CD14-positive monocyte (primary cell): ENCODE results near the gene ULBP3. TPM values are rescaled to one million over a fixed set of nuclear protein-coding genes. Genes with fewer than 3 reads are reported as not detected.

Experiments
- DNase-seq, 3 donors: peaks; one replicate each; pipeline ENCODE4 v3.0.0-alpha.2; 2011 to 2022
- H2AFZ ChIP-seq: 2 replicates; pipeline ENCODE4 v1.6.0; 2012; ENCODE audit warnings: mild to moderate bottlenecking, low read depth, low read length, inconsistent platforms; ENCODE audit not compliant: insufficient read depth, poor library complexity, severe bottlenecking
- H3K27ac ChIP-seq, 2 donors: 1 replicate in 1 of 2; 2 replicates in 1 of 2; pipeline ENCODE4 v1.5.1; 2012 to 2013; ENCODE audit warnings: low read length in 2 of 2, control low read depth in 1 of 2, inconsistent platforms in 1 of 2, low read depth in 1 of 2, mild to moderate bottlenecking in 1 of 2
- H3K27me3 ChIP-seq, 2 donors: one replicate each; pipeline versions ENCODE4 v1.6.0 to v1.6.1; 2011 to 2013; ENCODE audit warnings: low read length in 2 of 2; ENCODE audit not compliant: control insufficient read depth in 2 of 2, insufficient read depth in 2 of 2
- H3K36me3 ChIP-seq, 2 donors: replicated peaks in 1 of 2; 1 replicate in 1 of 2; 2 replicates in 1 of 2; pipeline versions ENCODE4 v1.5.1 to v1.6.1; 2012 to 2013; ENCODE audit warnings: low read length in 2 of 2, control low read depth in 1 of 2, inconsistent platforms in 1 of 2, mild to moderate bottlenecking in 1 of 2; ENCODE audit not compliant: insufficient read depth in 2 of 2, control insufficient read depth in 1 of 2
- H3K4me1 ChIP-seq, 2 donors: 1 replicate in 1 of 2; 2 replicates in 1 of 2; pipeline versions ENCODE4 v1.5.1 to v1.6.1; 2012 to 2013; ENCODE audit warnings: low read length in 2 of 2, control low read depth in 1 of 2, inconsistent platforms in 1 of 2, mild to moderate bottlenecking in 1 of 2, moderate library complexity in 1 of 2; ENCODE audit not compliant: insufficient read depth in 2 of 2, control insufficient read depth in 1 of 2
- H3K4me2 ChIP-seq: replicated peaks from 2 replicates; pipeline ENCODE3; 2012; ENCODE audit warnings: low read length, moderate library complexity, mild to moderate bottlenecking; ENCODE audit not compliant: poor library complexity, severe bottlenecking; ENCODE audit errors: extremely low read depth
- H3K4me3 ChIP-seq, 3 experiments: fragments of 200-600 bp in 1 of 3; sonication (generic) in 1 of 3; replicated peaks in 1 of 3; 1 replicate in 2 of 3; 2 replicates in 1 of 3; pipeline ENCODE4 v1.5.1; 2011 to 2013; ENCODE audit warnings: low read length in 3 of 3, mild to moderate bottlenecking in 3 of 3, control low read depth in 2 of 3, low read depth in 2 of 3, inconsistent platforms in 1 of 3, moderate library complexity in 1 of 3
- H3K79me2 ChIP-seq: 2 replicates; pipeline ENCODE4 v1.6.0; 2012; ENCODE audit warnings: mild to moderate bottlenecking, control low read depth, inconsistent platforms, low read length, moderate library complexity; ENCODE audit not compliant: insufficient read depth
- H3K9ac ChIP-seq: 2 replicates; pipeline ENCODE4 v1.6.0; 2017; ENCODE audit warnings: low read length, mild to moderate bottlenecking; ENCODE audit not compliant: insufficient read depth, poor library complexity, severe bottlenecking
- H3K9me3 ChIP-seq, 2 donors: replicated peaks in 1 of 2; 1 replicate in 1 of 2; 2 replicates in 1 of 2; pipeline versions ENCODE4 v1.5.1 to v1.6.1; 2012 to 2013; ENCODE audit warnings: low read length in 2 of 2, control low read depth in 1 of 2; ENCODE audit not compliant: control insufficient read depth in 1 of 2, insufficient read depth in 1 of 2
- H4K20me1 ChIP-seq: 2 replicates; pipeline ENCODE4 v1.6.0; 2012; ENCODE audit warnings: mild to moderate bottlenecking, low read length, control low read depth, moderate library complexity; ENCODE audit not compliant: insufficient read depth
- H3K27ac Mint-ChIP-seq, 7 donors: one replicate each; pipeline ENCODE4 v1.8.0; 2020; ENCODE audit warnings: mild to moderate bottlenecking in 7 of 7, mixed read lengths in 7 of 7, moderate library complexity in 6 of 7, inconsistent platforms in 2 of 7
- H3K27me3 Mint-ChIP-seq, 3 donors: one replicate each; pipeline ENCODE4 v1.8.0; 2021 to 2022; ENCODE audit warnings: low read depth in 3 of 3, mild to moderate bottlenecking in 3 of 3, mixed read lengths in 3 of 3, moderate library complexity in 3 of 3, inconsistent platforms in 1 of 3
- H3K36me3 Mint-ChIP-seq, 2 donors: one replicate each; pipeline ENCODE4 v1.8.0; 2020; ENCODE audit warnings: mixed read lengths in 2 of 2, inconsistent platforms in 1 of 2, mild to moderate bottlenecking in 1 of 2
- H3K4me1 Mint-ChIP-seq: one replicate; pipeline ENCODE4 v1.8.0; 2020; ENCODE audit warnings: mild to moderate bottlenecking, mixed read lengths
- H3K4me3 Mint-ChIP-seq, 2 donors: one replicate each; pipeline ENCODE4 v1.8.0; 2020; ENCODE audit warnings: mild to moderate bottlenecking in 2 of 2, mixed read lengths in 2 of 2, moderate library complexity in 1 of 2
- H3K9me3 Mint-ChIP-seq, 7 donors: one replicate each; pipeline ENCODE4 v1.8.0; 2020 to 2022; ENCODE audit warnings: mixed read lengths in 7 of 7, mild to moderate bottlenecking in 6 of 7, moderate library complexity in 6 of 7, inconsistent platforms in 2 of 7
- CTCF ChIP-seq: fragments of 200-600 bp; IDR thresholded peaks from one replicate; pipeline ENCODE4 v1.8.0; 2022; ENCODE audit warnings: antibody characterized with exemption, mild to moderate bottlenecking
- WGBS: methylation state at CpG from one replicate; pipeline ENCODE4 v1.1.5; 2013; ENCODE audit warnings: missing lambda C conversion rate; ENCODE audit not compliant: insufficient coverage; 5-methylcytosine and 5-hydroxymethylcytosine counted together
- intact Hi-C, 2 donors: fragments of 100-400 bp; cut with micrococcal nuclease; formaldehyde crosslinking; loops; one replicate each; pipeline versions ENCODE4 v1.15.0 to v1.15.1; 2023
- polyA plus RNA-seq, 3 donors: library from polyadenylated mRNA; depleted of rRNA in 1 of 3; unstranded in 2 of 3; stranded (reverse) in 1 of 3; fragments of 300-500 nt in 2 of 3; fragments of >200 nt in 1 of 3; fragmentation: Illumina TruSeq in 2 of 3; gene quantifications; 1 replicate in 2 of 3; 2 replicates in 1 of 3; pipeline ENCODE4 v1.2.3, GENCODE V29; 2012 to 2021

The ULBP3 gene
- polyA plus RNA-seq, 3 donors: 0.08 TPM; not detected in 2

GRCh38 chr6:150056156-150056555 lies 12.8 kb downstream of the ULBP3 start:
- H3K27me3 ChIP-seq: no peaks in the 10 kb centered on the region
- H3K4me1 ChIP-seq: no peaks in the 10 kb centered on the region
- Mint-ChIP-seq H3K9me3 (peaks cover 0 to 4% (median 0%) of the 10 kb centered on the region in 7 donors), H3K4me3 (no peak overlapping the region), H3K27ac (no peak overlapping the region), H3K36me3 (no peaks in the 10 kb centered on the region), H3K4me1 (peaks cover 4% of the 10 kb centered on the region), H3K27me3 (peaks cover 21 to 48% (median 42%) of the 10 kb centered on the region in 3 donors)
- H3K36me3 ChIP-seq: no peaks in the 10 kb centered on the region
- H3K4me3 ChIP-seq: no peak overlapping the region
- no peak for DNase-seq
- no peak overlapping the region for H3K27ac ChIP-seq
- no peak overlapping the region for H3K4me2 ChIP-seq
- WGBS: 85% methylated on average over 12 of the region's 12 CpGs
- no peaks in the 10 kb centered on the region for H3K79me2 ChIP-seq
- no peaks in the 10 kb centered on the region for H4K20me1 ChIP-seq
- intact Hi-C loops: no loop called here
- no peak overlapping the region for H2AFZ ChIP-seq
- TF ChIP-seq CTCF: no peak
- no peaks in the 10 kb centered on the region for H3K9me3 ChIP-seq
- no peak overlapping the region for H3K9ac ChIP-seq

DNA sequence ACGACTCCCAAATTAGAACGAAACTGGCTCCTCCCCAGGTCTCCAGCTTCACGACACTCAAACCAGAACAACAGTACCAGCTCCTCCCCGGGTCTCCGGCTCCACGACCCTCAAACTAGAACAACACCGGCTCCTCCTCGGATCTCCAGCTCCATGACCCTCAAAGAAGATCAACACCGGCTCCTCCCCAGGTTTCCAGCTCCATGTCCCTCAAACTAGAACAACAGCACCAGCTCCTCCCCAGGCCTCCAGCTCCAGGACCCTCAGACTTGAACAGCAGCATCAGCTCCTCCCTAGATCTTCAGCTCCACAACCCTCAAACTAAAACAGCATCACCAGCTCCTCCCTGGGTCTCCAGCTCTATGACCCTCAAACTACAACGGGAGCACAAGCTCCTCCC lies 13.8 kb downstream of the ULBP3 start:
- H3K79me2 ChIP-seq: no peaks in the 10 kb centered on the region
- peaks cover 21 to 47% (median 37%) of the 10 kb centered on the region in 3 donors for H3K27me3 Mint-ChIP-seq
- H3K9ac ChIP-seq: no peak overlapping the region
- H3K4me1 ChIP-seq: no peaks in the 10 kb centered on the region
- H3K9me3 Mint-ChIP-seq: peaks cover 0 to 4% (median 0%) of the 10 kb centered on the region in 7 donors
- no peaks in the 10 kb centered on the region for H3K27me3 ChIP-seq
- no peaks in the 10 kb centered on the region for H3K36me3 Mint-ChIP-seq
- H3K4me3 Mint-ChIP-seq: peak overlapping the region in 1 of 2 donors; percentile 13
- 84% methylated on average over 10 of the region's 10 CpGs for WGBS
- H3K4me3 ChIP-seq: no peak overlapping the region
- intact Hi-C loops: no loop called here
- H3K36me3 ChIP-seq: no peaks in the 10 kb centered on the region
- H3K4me1 Mint-ChIP-seq: peaks cover 4% of the 10 kb centered on the region
- H3K9me3 ChIP-seq: no peaks in the 10 kb centered on the region
- TF ChIP-seq CTCF: no peak
- H3K27ac ChIP-seq: no peak overlapping the region
- H3K27ac Mint-ChIP-seq: peak overlapping the region in 2 of 7 donors; percentile 14 to 66
- no peaks in the 10 kb centered on the region for H4K20me1 ChIP-seq
- H2AFZ ChIP-seq: no peak overlapping the region
- no peak for DNase-seq
- H3K4me2 ChIP-seq: no peak overlapping the region
